Stomach (tissue), 9 donors: ENCODE data around the gene CDH5. TPM values are rescaled to one million over a fixed set of nuclear protein-coding genes. Genes with fewer than 3 reads are reported as not detected.

Experiments used
- DNase-seq, 2 donors: peaks; one replicate each; pipeline versions ENCODE4 v3.0.0 to v3.0.0-alpha.2; 2013 to 2019
- H3K27ac ChIP-seq, 5 donors: fragments of 200-600 bp in 4 of 5; sonication (generic) in 4 of 5; one replicate each; pipeline ENCODE4 v1.5.1; 2013 to 2019; ENCODE audit warnings: mild to moderate bottlenecking in 1 of 5, moderate library complexity in 1 of 5
- H3K27me3 ChIP-seq, 3 donors: fragments of 200-600 bp; sonication (generic); one replicate each; pipeline ENCODE4 v1.5.1; 2017 to 2019; ENCODE audit warnings: mixed run types in 1 of 3
- H3K36me3 ChIP-seq, 4 donors: fragments of 200-600 bp; sonication (generic); 1 replicate in 3 of 4; 2 replicates in 1 of 4; pipeline ENCODE4 v1.5.1; 2016 to 2019
- H3K4me1 ChIP-seq, 4 donors: fragments of 200-600 bp; sonication (generic); one replicate each; pipeline ENCODE4 v1.5.1; 2016 to 2019
- H3K4me3 ChIP-seq, 4 donors: fragments of 200-600 bp; sonication (generic) in 3 of 4; one replicate each; pipeline ENCODE4 v1.5.1; 2016 to 2019; ENCODE audit warnings: mild to moderate bottlenecking in 1 of 4
- H3K9me3 ChIP-seq, 4 donors: fragments of 200-600 bp; sonication (generic); one replicate each; pipeline ENCODE4 v1.5.1; 2016 to 2019
- CTCF ChIP-seq, 7 experiments: fragments of 450-650 bp in 4 of 7; fragments of 200-600 bp in 3 of 7; sonication (generic) in 3 of 7; IDR thresholded peaks; one replicate each; pipeline ENCODE4 v1.5.1; 2016 to 2019; ENCODE audit warnings: antibody characterized with exemption in 7 of 7, control low read depth in 2 of 7, mild to moderate bottlenecking in 1 of 7
- EP300 ChIP-seq: sonication (generic); formaldehyde crosslinking; IDR thresholded peaks from one replicate; pipeline ENCODE4 v1.6.1; 2017; ENCODE audit warnings: antibody characterized with exemption
- POLR2A ChIP-seq, 4 donors: fragments of 450-650 bp; IDR thresholded peaks; one replicate each; pipeline ENCODE4 v1.6.1; 2016; ENCODE audit warnings: antibody characterized with exemption in 4 of 4, control low read depth in 2 of 4, mild to moderate bottlenecking in 1 of 4, moderate library complexity in 1 of 4
- POLR2AphosphoS5 ChIP-seq, 3 donors: sonication (generic); formaldehyde crosslinking; IDR thresholded peaks; one replicate each; pipeline ENCODE4 v1.6.1; 2016; ENCODE audit warnings: antibody characterized with exemption in 3 of 3
- WGBS, 5 donors: extraction: QIAGEN DNeasy Blood & Tissue Kit in 3 of 5; methylation state at CpG; one replicate each; pipeline versions ENCODE4 v1.1.5 to v1.1.7; 2013 to 2018; 5-methylcytosine and 5-hydroxymethylcytosine counted together
- intact Hi-C: fragments of 100-400 bp; cut with DNase I; formaldehyde crosslinking; loops from one replicate; pipeline ENCODE4 v1.15.1; 2023; ENCODE audit warnings: low total_unique reads
- polyA plus RNA-seq, 3 donors: library from polyadenylated mRNA; stranded (reverse); fragments of 200-250 nt; gene quantifications; one replicate each; pipeline ENCODE4 v1.2.3, GENCODE V29; 2013
- total RNA-seq, 5 donors: library from RNA; depleted of rRNA; stranded (reverse); fragments of >200 nt; gene quantifications; one replicate each; pipeline versions ENCODE4 v1.1.0 to v1.2.3, GENCODE V29; 2014 to 2016
- donor health status: healthy with polysubstance abuse.
- donor health status: Bipolar disorder and iron deficiency.
- donor health status: healthy.

CDH5 gene
- total and polyA plus RNA-seq, 8 donors: 2.4 to 46.9 (median 17.2) TPM

GRCh38 chr16:66322174-66322573, 44.3 kb upstream of the CDH5 start:
- Histone ChIP-seq H3K36me3 (no peaks in the 10 kb centered on the region), H3K9me3 (no peaks in the 10 kb centered on the region), H3K4me1 (peaks cover 0 to 9% (median 9%) of the 10 kb centered on the region in 4 donors), H3K4me3 (no peak overlapping the region), H3K27me3 (peaks cover 0 to 11% (median 0%) of the 10 kb centered on the region in 3 donors), H3K27ac (no peak overlapping the region)
- WGBS, 5 donors: 35 to 58% (median 53%) methylated on average over 4 of the region's 4 CpGs
- DNase-seq: no peak
- TF ChIP-seq EP300: no peak
- no peak for TF ChIP-seq POLR2A (IDR thresholded peaks at IDR 0.05)
- TF ChIP-seq CTCF (IDR thresholded peaks at IDR 0.05): no peak
- TF ChIP-seq POLR2AphosphoS5 (IDR thresholded peaks at IDR 0.05): no peak
- intact Hi-C loops: no loop called here

GRCh38 chr16:66324815-66325515, 41.5 kb upstream of the CDH5 start:
- no peak overlapping the region for H3K4me3 ChIP-seq
- 55 to 75% (median 64%) methylated on average over 11 of the region's 11 CpGs for WGBS, 5 donors
- DNase-seq: peak in 1 of 2 donors; percentile 59

DNA sequence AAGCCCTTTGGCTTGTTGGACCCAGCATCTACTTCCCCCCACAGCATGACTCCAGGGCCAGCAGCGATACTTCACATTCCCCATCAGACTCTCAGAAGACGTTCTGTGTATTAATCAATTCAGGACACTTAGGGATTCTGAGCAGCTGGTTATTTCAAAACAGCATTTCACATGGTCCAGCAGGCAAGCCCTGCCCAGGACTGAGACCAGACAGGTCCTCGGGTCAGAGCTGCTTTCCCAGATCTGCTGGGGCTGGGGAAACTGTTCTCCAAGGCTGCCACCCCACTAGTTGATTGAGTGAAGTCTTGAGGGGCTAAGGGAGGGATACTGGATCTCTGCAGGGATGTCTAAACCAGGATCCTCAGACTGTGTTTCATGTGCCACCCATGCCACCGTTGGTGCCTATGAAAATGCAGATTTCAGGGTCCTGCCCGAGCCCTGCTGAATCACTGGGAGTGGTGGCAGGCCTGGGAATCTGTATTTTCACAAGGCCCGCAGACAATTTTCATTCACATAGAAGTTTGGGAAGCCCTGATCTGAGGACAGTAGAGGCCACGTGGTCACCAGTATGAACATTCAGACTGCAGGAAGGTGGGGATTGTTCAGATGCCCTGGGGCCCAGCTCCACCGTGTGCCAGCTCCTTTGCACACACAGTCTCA, 40.6 kb upstream of the CDH5 start:
- no peaks in the 10 kb centered on the region for H3K36me3 ChIP-seq
- no peak for TF ChIP-seq POLR2AphosphoS5 (IDR thresholded peaks at IDR 0.05)
- TF ChIP-seq EP300: no peak
- TF ChIP-seq POLR2A (IDR thresholded peaks at IDR 0.05): no peak
- TF ChIP-seq CTCF (IDR thresholded peaks at IDR 0.05): no peak
- H3K9me3 ChIP-seq: no peaks in the 10 kb centered on the region
- intact Hi-C loops: no loop called here
- DNase-seq: peak in 1 of 2 donors; percentile 36
- 66 to 83% (median 72%) methylated on average over 7 to 8 of the region's 8 CpGs for WGBS, 5 donors
- H3K4me1 ChIP-seq: peaks cover 0 to 11% (median 10%) of the 10 kb centered on the region in 4 donors
- H3K27me3 ChIP-seq: peaks cover 0 to 14% (median 0%) of the 10 kb centered on the region in 3 donors
- H3K27ac ChIP-seq: no peak overlapping the region
- H3K4me3 ChIP-seq: no peak overlapping the region

More at GRCh38 chr16:66324815-66325515, 41.5 kb upstream of the CDH5 start:
- Histone ChIP-seq H3K4me1 (peaks cover 0 to 11% (median 10%) of the 10 kb centered on the region in 4 donors), H3K27ac (no peak overlapping the region), H3K36me3 (no peaks in the 10 kb centered on the region), H3K9me3 (no peaks in the 10 kb centered on the region), H3K27me3 (peaks cover 0 to 14% (median 0%) of the 10 kb centered on the region in 3 donors)
- TF ChIP-seq EP300 (no peak), POLR2A (IDR thresholded peaks at IDR 0.05) (no peak), POLR2AphosphoS5 (IDR thresholded peaks at IDR 0.05) (no peak)
- intact Hi-C loops: no loop called here

GRCh38 chr16:66326991-66327513, 39.4 kb upstream of the CDH5 start:
- H3K27me3 ChIP-seq: peaks cover 0 to 14% (median 0%) of the 10 kb centered on the region in 3 donors
- intact Hi-C loops: no loop called here
- H3K27ac ChIP-seq: no peak overlapping the region
- peaks cover 0 to 11% (median 10%) of the 10 kb centered on the region in 4 donors for H3K4me1 ChIP-seq
- no peaks in the 10 kb centered on the region for H3K36me3 ChIP-seq
- no peak overlapping the region for H3K4me3 ChIP-seq
- DNase-seq: peak in 1 of 2 donors; percentile 83
- WGBS, 5 donors: 28 to 55% (median 34%) methylated on average over 16 to 17 of the region's 17 CpGs
- TF ChIP-seq POLR2A (IDR thresholded peaks at IDR 0.05) (no peak), EP300 (no peak), POLR2AphosphoS5 (IDR thresholded peaks at IDR 0.05) (no peak), CTCF (IDR thresholded peaks at IDR 0.05) (no peak)
- H3K9me3 ChIP-seq: peaks cover 0 to 10% (median 0%) of the 10 kb centered on the region in 4 donors
